ENCODE measurements around the gene CXCL16.
A peak's percentile ranks its signal among the peaks of the same experiment; 100 is the strongest.

Gene CXCL16

GRCh38 chr17:4741544-4741943, 1.8 kb upstream of the CXCL16 start:
- H3K9me3 ChIP-seq (ENCODE audit: severe bottlenecking): no peaks in the 10 kb centered on the region
- no peak overlapping the region for H3K27ac ChIP-seq
- H3K36me3 ChIP-seq: no peaks in the 10 kb centered on the region
- H3K27me3 ChIP-seq (ENCODE audit: insufficient read depth, low read depth, severe bottlenecking): peaks cover 16% of the 10 kb centered on the region
- TF ChIP-seq CTCF (IDR thresholded peaks at IDR 0.05; ENCODE audit: low read depth, low read length): no peak
- no peak overlapping the region for H3K4me3 ChIP-seq (ENCODE audit: low read depth, low read length)
- no peak for DNase-seq

GRCh38 chr17:4740584-4740983, 856 bp upstream of the CXCL16 start:
- peaks cover 16% of the 10 kb centered on the region for H3K27me3 ChIP-seq (ENCODE audit: insufficient read depth, low read depth, severe bottlenecking)
- DNase-seq: no peak
- no peak overlapping the region for H3K4me3 ChIP-seq (ENCODE audit: low read depth, low read length)
- no peaks in the 10 kb centered on the region for H3K36me3 ChIP-seq
- no peaks in the 10 kb centered on the region for H3K9me3 ChIP-seq (ENCODE audit: severe bottlenecking)
- H3K27ac ChIP-seq: no peak overlapping the region
- TF ChIP-seq CTCF (IDR thresholded peaks at IDR 0.05; ENCODE audit: low read depth, low read length): no peak

GRCh38 chr17:4740025-4740351, 260 bp upstream of the CXCL16 start:
- H3K27me3 ChIP-seq (ENCODE audit: insufficient read depth, low read depth, severe bottlenecking): peaks cover 16% of the 10 kb centered on the region
- no peak for DNase-seq
- no peaks in the 10 kb centered on the region for H3K9me3 ChIP-seq (ENCODE audit: severe bottlenecking)
- TF ChIP-seq CTCF (IDR thresholded peaks at IDR 0.05; ENCODE audit: low read depth, low read length): no peak
- peak overlapping the region; percentile 68 for H3K4me3 ChIP-seq (ENCODE audit: low read depth, low read length)
- H3K36me3 ChIP-seq: no peaks in the 10 kb centered on the region
- H3K27ac ChIP-seq: no peak overlapping the region

- 0 out of 2 replicates have a peak, but pooled peaks cover 3% of the 10 kb centered on the region for H3K36me3 ChIP-seq
- TF ChIP-seq CTCF (IDR thresholded peaks at IDR 0.05; ENCODE audit: low read depth, low read length): no peak
- H3K4me3 ChIP-seq (ENCODE audit: low read depth, low read length): peak overlapping the region; percentile 68
- DNase-seq: no peak
- H3K9me3 ChIP-seq (ENCODE audit: severe bottlenecking): no peaks in the 10 kb centered on the region
- peaks cover 16% of the 10 kb centered on the region for H3K27me3 ChIP-seq (ENCODE audit: insufficient read depth, low read depth, severe bottlenecking)
- H3K27ac ChIP-seq: no peak overlapping the region
Measured at GRCh38 chr17:4738136-4739121, 1.3 kb downstream of the CXCL16 start.

GRCh38 chr17:4735876-4736651, 3.7 kb downstream of the CXCL16 start:
- H3K27me3 ChIP-seq (ENCODE audit: insufficient read depth, low read depth, severe bottlenecking): peaks cover 16% of the 10 kb centered on the region
- no peak overlapping the region for H3K27ac ChIP-seq
- TF ChIP-seq CTCF (IDR thresholded peaks at IDR 0.05; ENCODE audit: low read depth, low read length): no peak
- DNase-seq: no peak
- H3K4me3 ChIP-seq (ENCODE audit: low read depth, low read length): no peak overlapping the region
- no peaks in the 10 kb centered on the region for H3K9me3 ChIP-seq (ENCODE audit: severe bottlenecking)
- 0 out of 2 replicates have a peak, but pooled peaks cover 3% of the 10 kb centered on the region for H3K36me3 ChIP-seq

Data from WERI-Rb-1 (cell line).